GM12864 (cell line): ENCODE data around the gene STAT1.

Experiments used
- DNase-seq: peaks from one replicate; pipeline ENCODE4 v3.0.0-alpha.2; 2011; ENCODE audit warnings: low read depth
- H3K4me3 ChIP-seq: 2 replicates; pipeline ENCODE4 v1.5.1; 2011; ENCODE audit warnings: mild to moderate bottlenecking, low read depth, low read length, control low read depth
- CTCF ChIP-seq: IDR thresholded peaks from 2 replicates; pipeline ENCODE4 v1.5.1; 2011; ENCODE audit warnings: low read depth, mild to moderate bottlenecking, moderate library complexity, low read length, control low read depth, inconsistent platforms; ENCODE audit errors: missing control alignments

The STAT1 gene

GRCh38 chr2:191015239-191015638, 1.3 kb upstream of the STAT1 start:
- no peak for DNase-seq
- no peak for TF ChIP-seq CTCF

GRCh38 chr2:191014653-191015020, 666 bp upstream of the STAT1 start:
- peak overlapping the region; percentile 49 for H3K4me3 ChIP-seq
- DNase-seq = no peak
- TF ChIP-seq CTCF = no peak

More at GRCh38 chr2:191015239-191015638, 1.3 kb upstream of the STAT1 start:
- no peak overlapping the region for H3K4me3 ChIP-seq

GRCh38 chr2:191013682-191013931, 364 bp downstream of the STAT1 start:
- H3K4me3 ChIP-seq = peak overlapping the region; percentile 84
- TF ChIP-seq CTCF = no peak

GRCh38 chr2:191012845-191013681, 908 bp downstream of the STAT1 start:
- H3K4me3 ChIP-seq = peak overlapping the region; percentile 84
- no peak for DNase-seq
- TF ChIP-seq CTCF = no peak

More at GRCh38 chr2:191013682-191013931, 364 bp downstream of the STAT1 start:
- no peak for DNase-seq

- H3K4me3 ChIP-seq = peak overlapping the region; percentile 84
- DNase-seq = no peak
Measured at GRCh38 chr2:191012346-191012745, 1.6 kb downstream of the STAT1 start.

GRCh38 chr2:191010887-191011885, 2.8 kb downstream of the STAT1 start:
- DNase-seq = no peak
- peak overlapping the region; percentile 84 for H3K4me3 ChIP-seq
- TF ChIP-seq CTCF = no peak

More at GRCh38 chr2:191012346-191012745, 1.6 kb downstream of the STAT1 start:
- TF ChIP-seq CTCF = no peak
